Esophagus squamous epithelium (tissue), 5 donors: ENCODE results near the gene PFKFB4. TPM values are rescaled to one million over a fixed set of nuclear protein-coding genes. Genes with fewer than 3 reads are reported as not detected.

Experiments used
- DNase-seq: peaks from one replicate; lab custom pipeline; 2025; lab: John Stamatoyannopoulos, UW
- H3K27ac ChIP-seq, 4 donors: fragments of 200-600 bp; sonication (generic); one replicate each; pipeline ENCODE4 v1.5.1; 2016 to 2019; ENCODE audit warnings: mild to moderate bottlenecking in 1 of 4
- H3K27me3 ChIP-seq, 4 donors: fragments of 200-600 bp; sonication (generic); 1 replicate in 3 of 4; 2 replicates in 1 of 4; pipeline versions ENCODE4 v1.5.1 to v1.6.0; 2017 to 2021; ENCODE audit warnings: antibody characterized with exemption in 1 of 4
- H3K36me3 ChIP-seq, 3 donors: fragments of 200-600 bp; sonication (generic); one replicate each; pipeline ENCODE4 v1.5.1; 2016 to 2019
- H3K4me1 ChIP-seq, 3 donors: fragments of 200-600 bp; sonication (generic); one replicate each; pipeline ENCODE4 v1.5.1; 2017 to 2019
- H3K4me3 ChIP-seq, 4 donors: fragments of 200-600 bp; sonication (generic); 1 replicate in 3 of 4; 2 replicates in 1 of 4; pipeline ENCODE4 v1.5.1; 2016 to 2019; ENCODE audit warnings: mild to moderate bottlenecking in 2 of 4, moderate library complexity in 1 of 4
- H3K9me3 ChIP-seq, 3 donors: fragments of 200-600 bp; sonication (generic); one replicate each; pipeline ENCODE4 v1.5.1; 2016 to 2019
- CTCF ChIP-seq, 6 experiments: fragments of 450-650 bp in 4 of 6; fragments of 200-600 bp in 2 of 6; sonication (generic) in 2 of 6; IDR thresholded peaks; one replicate each; pipeline ENCODE4 v1.5.1; 2016 to 2019; ENCODE audit warnings: antibody characterized with exemption in 6 of 6, mild to moderate bottlenecking in 4 of 6, moderate library complexity in 4 of 6
- POLR2A ChIP-seq, 4 donors: fragments of 450-650 bp; IDR thresholded peaks; one replicate each; pipeline ENCODE4 v1.6.1; 2017; ENCODE audit warnings: antibody characterized with exemption in 4 of 4, mild to moderate bottlenecking in 4 of 4, moderate library complexity in 3 of 4
- WGBS, 2 donors: methylation state at CpG; one replicate each; pipeline ENCODE4 v1.1.5; 2018; 5-methylcytosine and 5-hydroxymethylcytosine counted together
- intact Hi-C: fragments of 100-400 bp; cut with DNase I; formaldehyde crosslinking; loops from one replicate; pipeline ENCODE4 v1.15.0; 2022
- total RNA-seq, 4 donors: library from RNA; depleted of rRNA; stranded (reverse); fragments of >200 nt; gene quantifications; one replicate each; pipeline ENCODE4 v1.1.0, GENCODE V29; 2016
- donor health status: DM: yes; HTN: yes; CAD: no.

The PFKFB4 gene
- total RNA-seq, 4 donors from 2014 or later = 6.7 to 10.2 (median 8.0) TPM

- 72 to 77% methylated on average over 5 of the region's 5 CpGs for WGBS, 2 donors
- H3K9me3 ChIP-seq = no peaks in the 10 kb centered on the region
- intact Hi-C loops = no loop called here
- no peak for DNase-seq
- no peaks in the 10 kb centered on the region for H3K27me3 ChIP-seq
- TF ChIP-seq POLR2A (IDR thresholded peaks at IDR 0.05) = no peak
- TF ChIP-seq CTCF (IDR thresholded peaks at IDR 0.05) = no peak
- H3K4me3 ChIP-seq = no peak overlapping the region
- H3K27ac ChIP-seq = no peak overlapping the region
- peaks cover 0 to 57% (median 6%) of the 10 kb centered on the region in 3 donors for H3K36me3 ChIP-seq
- H3K4me1 ChIP-seq = peaks cover 0 to 15% (median 8%) of the 10 kb centered on the region in 3 donors
Measured at GRCh38 chr3:48544141-48544540, 12.5 kb downstream of the PFKFB4 start.

GRCh38 chr3:48543271-48543866 is 13.2 kb downstream of the PFKFB4 start:
- TF ChIP-seq CTCF (IDR thresholded peaks at IDR 0.05) = no peak
- no peak for TF ChIP-seq POLR2A (IDR thresholded peaks at IDR 0.05)
- H3K27ac ChIP-seq = peak overlapping the region in 1 of 4 donors; percentile 17
- no peaks in the 10 kb centered on the region for H3K27me3 ChIP-seq
- no peak for DNase-seq
- WGBS, 2 donors = 46 to 74% methylated on average over 2 to 4 of the region's 9 CpGs
- intact Hi-C loops = no loop called here
- H3K4me1 ChIP-seq = peaks cover 0 to 9% (median under 1%) of the 10 kb centered on the region in 3 donors
- peaks cover 6 to 63% (median 6%) of the 10 kb centered on the region in 3 donors for H3K36me3 ChIP-seq
- H3K4me3 ChIP-seq = no peak overlapping the region
- no peaks in the 10 kb centered on the region for H3K9me3 ChIP-seq

GRCh38 chr3:48538451-48538850 is 18.2 kb downstream of the PFKFB4 start:
- WGBS, 2 donors = 95% methylated on average over 4 of the region's 12 CpGs; no CpG with 5 or more reads in 1 of the 2 donors
- peaks cover 2 to 19% (median 7%) of the 10 kb centered on the region in 3 donors for H3K4me1 ChIP-seq
- peaks cover 0 to 83% (median 10%) of the 10 kb centered on the region in 3 donors for H3K36me3 ChIP-seq
- no peak overlapping the region for H3K4me3 ChIP-seq
- H3K27ac ChIP-seq = no peak overlapping the region
- no peak for TF ChIP-seq CTCF (IDR thresholded peaks at IDR 0.05)
- no peak for TF ChIP-seq POLR2A (IDR thresholded peaks at IDR 0.05)
- H3K27me3 ChIP-seq = no peaks in the 10 kb centered on the region
- intact Hi-C loops = no loop called here
- no peak for DNase-seq
- H3K9me3 ChIP-seq = no peaks in the 10 kb centered on the region

- Histone ChIP-seq H3K4me3 (no peak overlapping the region), H3K27me3 (no peaks in the 10 kb centered on the region), H3K9me3 (no peaks in the 10 kb centered on the region), H3K4me1 (peaks cover 2 to 19% (median 7%) of the 10 kb centered on the region in 3 donors), H3K27ac (no peak overlapping the region), H3K36me3 (peaks cover 0 to 84% (median 10%) of the 10 kb centered on the region in 3 donors)
- intact Hi-C loops = no loop called here
- TF ChIP-seq CTCF (IDR thresholded peaks at IDR 0.05) = no peak
- no peak for TF ChIP-seq POLR2A (IDR thresholded peaks at IDR 0.05)
- DNase-seq = no peak
- 86 to 100% methylated on average over 1 to 4 of the region's 5 CpGs for WGBS, 2 donors
Measured at GRCh38 chr3:48536785-48537184, 19.8 kb downstream of the PFKFB4 start.

- DNase-seq = no peak
- 75 to 86% methylated on average over 13 to 16 of the region's 19 CpGs for WGBS, 2 donors
Measured at GRCh38 chr3:48536116-48536515, 20.5 kb downstream of the PFKFB4 start.

More at GRCh38 chr3:48536116-48536515, 20.5 kb downstream of the PFKFB4 start:
- no peaks in the 10 kb centered on the region for H3K27me3 ChIP-seq
- intact Hi-C loops = no loop called here
- no peaks in the 10 kb centered on the region for H3K9me3 ChIP-seq
- no peak overlapping the region for H3K4me3 ChIP-seq
- H3K27ac ChIP-seq = peak overlapping the region; percentile 39 to 74 (median 60)
- peaks cover 0 to 88% (median 10%) of the 10 kb centered on the region in 3 donors for H3K36me3 ChIP-seq
- peaks cover 2 to 19% (median 7%) of the 10 kb centered on the region in 3 donors for H3K4me1 ChIP-seq
- TF ChIP-seq POLR2A (IDR thresholded peaks at IDR 0.05) (no peak), CTCF (IDR thresholded peaks at IDR 0.05) (no peak)
